Neural crest cell (in vitro differentiated cells): ENCODE measurements around the gene CEP295NL. TPM values are rescaled to one million over a fixed set of nuclear protein-coding genes. Genes with fewer than 3 reads are reported as not detected.
"Not testable (repeated sequence)": the region's sequence is repeated elsewhere in the genome, so short reads cannot be mapped to it uniquely, and the experiment has no call there.

Experiments used
- DNase-seq: peaks from one replicate; pipeline ENCODE4 v3.0.0; 2021; ENCODE audit warnings: low read depth, mixed read lengths, low spot score
- H3K27ac Mint-ChIP-seq: one replicate; pipeline ENCODE4 v1.8.0; 2021; ENCODE audit warnings: mild to moderate bottlenecking, mixed read lengths; ENCODE audit not compliant: unreplicated experiment
- H3K27me3 Mint-ChIP-seq: 2 replicates; pipeline ENCODE4 v1.8.0; 2021; ENCODE audit warnings: low read depth, mild to moderate bottlenecking, mixed read lengths
- H3K36me3 Mint-ChIP-seq: 2 replicates; pipeline ENCODE4 v1.8.0; 2021; ENCODE audit warnings: low read depth, mild to moderate bottlenecking, mixed read lengths
- H3K4me1 Mint-ChIP-seq: 2 replicates; pipeline ENCODE4 v1.8.0; 2021; ENCODE audit warnings: mixed read lengths
- H3K4me3 Mint-ChIP-seq: one replicate; pipeline ENCODE4 v1.8.0; 2021; ENCODE audit warnings: mild to moderate bottlenecking, mixed read lengths
- H3K9me3 Mint-ChIP-seq: 2 replicates; pipeline ENCODE4 v1.8.0; 2021; ENCODE audit warnings: mixed read lengths
- CTCF ChIP-seq: fragments of 200-600 bp; sonication (generic); conservative IDR thresholded peaks from 2 replicates; pipeline ENCODE4 v1.5.0; 2021; ENCODE audit warnings: antibody characterized with exemption, mild to moderate bottlenecking
- total RNA-seq: library from RNA; stranded (reverse); gene quantifications from 2 replicates; pipeline ENCODE4 v1.2.1, GENCODE V29; 2021

CEP295NL gene
- total RNA-seq, 1 donor from 2014 or later: 1.2 TPM

GRCh38 chr17:78947235-78948149, 44.5 kb upstream of the CEP295NL start:
- Mint-ChIP-seq H3K4me3 (no peak overlapping the region), H3K9me3 (peaks cover 6% of the 10 kb centered on the region), H3K27me3 (peaks cover 5% of the 10 kb centered on the region), H3K27ac (no peak overlapping the region), H3K36me3 (no peaks in the 10 kb centered on the region), H3K4me1 (peaks cover 13% of the 10 kb centered on the region)
- DNase-seq: no peak
- TF ChIP-seq CTCF: no peak

GRCh38 chr17:78946631-78947030, 43.6 kb upstream of the CEP295NL start:
- Mint-ChIP-seq H3K4me3 (no peak overlapping the region), H3K9me3 (peaks cover 6% of the 10 kb centered on the region), H3K27me3 (peaks cover 5% of the 10 kb centered on the region), H3K4me1 (peaks cover 4% of the 10 kb centered on the region), H3K27ac (no peak overlapping the region), H3K36me3 (no peaks in the 10 kb centered on the region)
- no peak for DNase-seq
- no peak for TF ChIP-seq CTCF

GRCh38 chr17:78946131-78946530, 43.1 kb upstream of the CEP295NL start:
- Mint-ChIP-seq H3K4me1 (no peaks in the 10 kb centered on the region), H3K4me3 (no peak overlapping the region), H3K36me3 (no peaks in the 10 kb centered on the region), H3K9me3 (peaks cover 6% of the 10 kb centered on the region), H3K27ac (no peak overlapping the region), H3K27me3 (no peaks in the 10 kb centered on the region)
- no peak for TF ChIP-seq CTCF
- DNase-seq: no peak

GRCh38 chr17:78945455-78945854, 42.5 kb upstream of the CEP295NL start:
- H3K27me3 Mint-ChIP-seq, H3K9me3 Mint-ChIP-seq, H3K27ac Mint-ChIP-seq, H3K4me3 Mint-ChIP-seq, H3K36me3 Mint-ChIP-seq, DNase-seq, H3K4me1 Mint-ChIP-seq: not testable (repeated sequence)

- Mint-ChIP-seq H3K36me3 (no peaks in the 10 kb centered on the region), H3K4me1 (no peaks in the 10 kb centered on the region), H3K27me3 (no peaks in the 10 kb centered on the region), H3K9me3 (peaks cover 2% of the 10 kb centered on the region), H3K27ac (no peak overlapping the region), H3K4me3 (no peak overlapping the region)
- DNase-seq: no peak
- no peak for TF ChIP-seq CTCF
Observed at GRCh38 chr17:78944956-78945355, 42.0 kb upstream of the CEP295NL start.

GRCh38 chr17:78944026-78944425, 41.0 kb upstream of the CEP295NL start:
- Mint-ChIP-seq H3K27ac (no peak overlapping the region), H3K4me1 (no peaks in the 10 kb centered on the region), H3K36me3 (no peaks in the 10 kb centered on the region), H3K27me3 (no peaks in the 10 kb centered on the region), H3K9me3 (no peaks in the 10 kb centered on the region), H3K4me3 (no peak overlapping the region)
- TF ChIP-seq CTCF: no peak
- DNase-seq: no peak
